NCI-H1417 (cell line): ENCODE data around the gene BAHD1.

Source experiments
- DNase-seq, 3 experiments: peaks; one replicate each; lab custom pipeline; 2025; lab: John Stamatoyannopoulos, UW

BAHD1 gene

GRCh38 chr15:40440743-40441564, at the start of gene BAHD1:
BAHD1 (plus strand) TSS chr15:40440953; CDS start chr15:40458465, 17,512 bp downstream.
- DNase-seq, result peak; percentile 81 to 91 (median 88)

- no peak for DNase-seq
Measured at GRCh38 chr15:40392986-40393948, 47.5 kb upstream of the BAHD1 start.

- no peak for DNase-seq
Measured at GRCh38 chr15:40397688-40398412, 42.9 kb upstream of the BAHD1 start.

- DNase-seq, result no peak
Measured at GRCh38 chr15:40398413-40398873, 42.3 kb upstream of the BAHD1 start.

GRCh38 chr15:40399370-40399769, 41.4 kb upstream of the BAHD1 start:
- DNase-seq, result no peak

GRCh38 chr15:40405501-40406381, 35.0 kb upstream of the BAHD1 start, which contains the start of gene IVD:
IVD (plus strand) TSS chr15:40405795; CDS start chr15:40405828, 33 bp downstream.
- DNase-seq, result peak; percentile 86 to 93 (median 88)

GRCh38 chr15:40407330-40407990, 33.3 kb upstream of the BAHD1 start:
- DNase-seq, result no peak

GRCh38 chr15:40409366-40409765, 31.4 kb upstream of the BAHD1 start:
- no peak for DNase-seq

GRCh38 chr15:40410476-40410875, 30.3 kb upstream of the BAHD1 start:
- DNase-seq, result no peak

GRCh38 chr15:40412095-40412759, 28.5 kb upstream of the BAHD1 start:
- no peak for DNase-seq

- DNase-seq, result no peak
Measured at GRCh38 chr15:40413036-40413435, 27.7 kb upstream of the BAHD1 start.

GRCh38 chr15:40414816-40415215, 25.9 kb upstream of the BAHD1 start:
- DNase-seq, result no peak

GRCh38 chr15:40415226-40415625, 25.5 kb upstream of the BAHD1 start:
- DNase-seq, result no peak

GRCh38 chr15:40416056-40416455, 24.7 kb upstream of the BAHD1 start:
- no peak for DNase-seq

- no peak for DNase-seq
Measured at GRCh38 chr15:40418126-40418525, 22.6 kb upstream of the BAHD1 start.

GRCh38 chr15:40420071-40420713, 20.6 kb upstream of the BAHD1 start:
- no peak for DNase-seq

- DNase-seq, result peak; percentile 2 to 17 (median 7)
Measured at GRCh38 chr15:40420793-40421192, 20.0 kb upstream of the BAHD1 start.

- DNase-seq, result peak; percentile 33 to 52 (median 41)
Measured at GRCh38 chr15:40421246-40422157, 19.3 kb upstream of the BAHD1 start.
